GM21381 (cell line): Measurements from ENCODE around the gene GTSE1.
A peak's percentile ranks its signal among the peaks of the same experiment; 100 is the strongest.
"Not testable (repeated sequence)": the region's sequence is repeated elsewhere in the genome, so short reads cannot be mapped to it uniquely, and the experiment has no call there.

Source experiments
- ATAC-seq: cut with Tn5 transposase; IDR thresholded peaks from one replicate; pipeline ENCODE4 v1.9.1; 2021; ENCODE audit warnings: mild to moderate bottlenecking, moderate library complexity; ENCODE audit not compliant: unreplicated experiment

GTSE1 gene, protein sequence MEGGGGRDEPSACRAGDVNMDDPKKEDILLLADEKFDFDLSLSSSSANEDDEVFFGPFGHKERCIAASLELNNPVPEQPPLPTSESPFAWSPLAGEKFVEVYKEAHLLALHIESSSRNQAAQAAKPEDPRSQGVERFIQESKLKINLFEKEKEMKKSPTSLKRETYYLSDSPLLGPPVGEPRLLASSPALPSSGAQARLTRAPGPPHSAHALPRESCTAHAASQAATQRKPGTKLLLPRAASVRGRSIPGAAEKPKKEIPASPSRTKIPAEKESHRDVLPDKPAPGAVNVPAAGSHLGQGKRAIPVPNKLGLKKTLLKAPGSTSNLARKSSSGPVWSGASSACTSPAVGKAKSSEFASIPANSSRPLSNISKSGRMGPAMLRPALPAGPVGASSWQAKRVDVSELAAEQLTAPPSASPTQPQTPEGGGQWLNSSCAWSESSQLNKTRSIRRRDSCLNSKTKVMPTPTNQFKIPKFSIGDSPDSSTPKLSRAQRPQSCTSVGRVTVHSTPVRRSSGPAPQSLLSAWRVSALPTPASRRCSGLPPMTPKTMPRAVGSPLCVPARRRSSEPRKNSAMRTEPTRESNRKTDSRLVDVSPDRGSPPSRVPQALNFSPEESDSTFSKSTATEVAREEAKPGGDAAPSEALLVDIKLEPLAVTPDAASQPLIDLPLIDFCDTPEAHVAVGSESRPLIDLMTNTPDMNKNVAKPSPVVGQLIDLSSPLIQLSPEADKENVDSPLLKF

DNA sequence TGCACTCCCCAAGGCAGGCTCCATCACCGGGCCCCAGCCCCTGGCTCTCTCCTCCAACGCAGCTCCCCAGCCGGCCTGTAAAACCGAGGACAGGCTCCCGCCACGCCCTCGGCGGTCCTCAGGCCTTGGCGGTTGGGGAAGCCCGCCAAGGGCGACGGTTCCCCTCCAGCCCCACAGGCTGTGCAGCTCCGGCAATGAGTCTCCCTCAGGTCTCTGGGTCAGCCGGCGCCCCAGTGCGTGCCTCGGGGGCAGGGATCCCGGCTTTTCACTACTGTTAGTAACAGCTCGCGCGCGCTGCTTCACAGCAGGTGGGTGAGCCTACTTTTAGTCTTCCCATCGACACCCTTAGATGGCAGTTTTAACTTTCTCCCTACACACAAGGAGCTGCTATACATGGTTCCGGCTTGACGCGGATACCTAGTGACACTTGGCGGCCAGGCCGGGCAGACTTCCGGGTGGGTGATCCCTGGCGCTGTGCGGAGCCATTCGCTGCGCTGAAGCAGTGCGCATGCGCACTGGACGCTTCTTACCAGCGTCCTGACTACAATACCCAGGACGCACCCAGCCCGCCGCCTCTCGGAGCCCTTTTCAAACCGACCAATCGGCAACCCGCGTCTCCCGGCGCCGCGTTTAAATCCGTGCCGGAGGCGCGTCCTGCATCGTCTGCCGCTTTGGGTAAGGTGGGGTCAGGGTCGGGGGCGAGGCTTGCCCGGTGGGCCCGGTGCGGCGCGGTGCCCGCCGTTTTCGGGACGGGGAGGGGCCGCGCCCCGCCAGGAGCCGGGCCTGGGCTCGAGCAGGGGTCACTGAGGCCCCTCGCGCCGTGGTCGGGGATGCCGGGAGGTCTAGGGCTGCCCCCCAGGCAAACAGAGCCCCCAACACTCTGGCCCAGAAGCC, at the start of gene GTSE1:
TSS of gene GTSE1 (plus strand) at position 614 of the 894 bp plus-strand sequence. CDS start 531 bp downstream, outside the sequence.
- peak; percentile 85 for ATAC-seq

DNA sequence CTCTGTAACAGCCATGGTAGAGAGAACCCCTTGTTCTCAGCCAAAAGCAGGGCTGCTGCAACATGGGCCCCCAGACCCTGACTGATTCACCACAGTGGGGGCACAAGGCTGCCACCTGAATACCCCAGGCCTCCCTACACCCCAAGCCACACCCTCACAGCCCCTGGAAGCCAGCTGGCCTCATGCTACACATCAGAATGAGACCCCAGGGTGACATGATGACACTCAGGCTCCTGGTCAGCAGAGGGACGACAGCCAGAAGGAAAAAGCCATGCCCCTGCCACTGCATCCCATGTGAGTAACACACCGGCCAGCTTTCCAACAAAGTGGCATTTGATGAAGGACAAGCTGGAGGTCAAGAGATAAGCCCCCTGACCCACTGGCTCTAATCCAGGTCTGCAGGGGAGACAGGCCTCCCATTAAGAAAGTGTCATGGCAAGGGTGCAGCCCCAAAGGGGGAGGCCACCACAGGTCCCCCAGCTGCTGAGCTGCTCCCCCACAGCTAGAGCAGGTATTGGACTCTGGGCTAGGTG, 49.2 kb upstream of the GTSE1 start:
- no peak for ATAC-seq

- ATAC-seq = peak; percentile 86
These were observed 46.5 kb upstream of the GTSE1 start, which contains the start of gene CDPF1 for GRCh38 chr22:46250035-46250782. CDPF1 (minus strand) TSS chr22:46250293; CDS start chr22:46248284, 2,009 bp downstream.

DNA sequence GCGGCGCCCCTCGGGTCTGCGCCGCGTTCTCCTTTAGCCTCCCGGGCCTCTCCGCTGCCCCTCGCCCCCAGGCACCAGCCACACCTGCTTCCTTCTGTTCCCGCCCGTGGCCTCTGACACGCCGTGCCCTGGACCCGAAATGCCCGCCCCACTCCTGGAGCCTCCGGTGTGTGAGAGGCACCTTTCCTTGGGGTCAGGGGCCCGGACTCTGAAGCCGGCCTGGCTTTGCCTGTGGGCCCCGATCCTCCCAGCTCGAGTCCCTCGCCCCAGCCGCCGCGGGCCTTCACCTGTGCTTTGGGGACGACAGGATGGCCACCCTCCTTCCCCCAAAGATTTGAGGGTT, 45.9 kb upstream of the GTSE1 start:
- ATAC-seq = no peak

DNA sequence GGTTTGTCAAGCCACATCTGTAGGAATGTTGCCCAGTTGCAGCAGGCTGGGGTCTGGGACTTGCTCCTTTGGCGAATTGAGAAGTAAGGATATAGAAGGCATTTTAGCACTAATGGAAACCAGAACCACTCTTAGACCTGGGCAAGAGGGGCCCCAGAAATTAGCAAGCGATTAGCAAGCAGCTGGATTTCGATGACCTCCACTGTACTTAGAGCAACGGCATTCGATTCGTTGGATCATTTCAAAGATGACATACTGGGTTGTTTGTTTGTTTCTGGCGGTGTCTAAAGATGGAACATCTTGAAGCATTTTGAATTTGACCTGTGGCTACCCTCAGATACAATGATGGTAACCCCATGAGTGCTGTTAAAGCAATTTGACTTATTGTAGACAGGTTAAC, 45.4 kb upstream of the GTSE1 start:
- no peak for ATAC-seq

GRCh38 chr22:46251816-46252380, 44.8 kb upstream of the GTSE1 start:
- no peak for ATAC-seq

- ATAC-seq = no peak
These were observed 40.2 kb upstream of the GTSE1 start for GRCh38 chr22:46256358-46256958.

DNA sequence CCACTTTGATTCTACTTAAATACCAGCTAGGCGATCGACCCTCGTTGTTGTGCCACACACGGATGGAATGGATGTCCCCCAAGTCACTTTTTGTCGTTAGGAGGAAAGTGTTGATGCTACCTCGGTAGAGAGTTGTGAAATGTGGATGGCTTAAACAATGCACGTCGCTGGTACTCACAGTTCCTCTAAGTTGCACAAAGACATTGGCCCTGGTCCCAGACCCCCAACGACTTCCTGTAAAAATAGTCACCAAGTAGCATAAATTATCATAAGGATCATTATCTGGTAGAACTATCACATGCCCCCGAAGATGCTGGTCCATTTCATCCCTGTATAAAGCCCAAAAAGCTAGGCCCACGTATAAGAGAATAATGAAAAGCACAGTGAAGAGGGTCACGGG, 37.3 kb upstream of the GTSE1 start:
- ATAC-seq = no peak

DNA sequence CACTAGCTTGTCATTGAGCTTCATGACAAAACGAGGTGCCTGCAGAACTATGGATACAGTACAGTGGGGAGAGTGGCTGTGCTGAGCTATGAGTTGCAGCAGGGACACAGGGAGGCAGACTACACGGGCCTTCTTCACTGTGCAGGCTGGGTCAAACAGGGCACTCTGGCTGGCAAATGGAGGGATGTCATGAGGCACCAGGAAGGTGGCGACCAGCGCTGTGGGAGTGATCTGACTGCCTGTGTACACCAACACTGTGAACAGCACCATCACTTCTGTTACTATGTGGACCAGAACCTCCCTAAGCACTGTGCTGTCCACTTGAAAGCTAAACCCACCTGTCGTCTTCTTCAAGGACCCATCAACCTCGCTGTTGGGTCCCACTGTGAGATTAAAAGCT, 36.6 kb upstream of the GTSE1 start:
- ATAC-seq = no peak

- ATAC-seq = no peak
These were observed 34.0 kb upstream of the GTSE1 start for GRCh38 chr22:46262449-46263215.

DNA sequence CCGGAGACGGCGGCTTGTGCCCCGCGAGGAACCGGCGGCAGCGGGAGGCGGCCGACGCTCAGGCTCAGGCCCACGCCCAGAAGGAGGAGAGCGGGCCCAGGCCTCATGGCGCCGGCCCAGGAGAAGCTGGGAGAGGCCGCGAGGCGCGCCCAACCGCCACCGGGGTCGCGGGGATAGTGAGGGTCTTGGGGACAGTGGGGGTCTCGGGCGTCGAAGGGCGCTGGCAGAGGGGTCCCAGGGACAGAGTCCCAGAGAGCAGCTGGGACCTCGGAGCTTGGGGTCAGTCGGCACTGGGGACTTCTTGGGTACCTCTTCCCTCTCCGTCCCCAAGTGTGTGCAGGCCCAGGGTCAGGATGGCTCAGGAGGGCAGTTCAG, 33.5 kb upstream of the GTSE1 start, which contains the start of gene PKDREJ:
TSS of gene PKDREJ (minus strand) at position 128 of the 375 bp plus-strand sequence. CDS start at position 107, 21 bp downstream.
- no peak for ATAC-seq

DNA sequence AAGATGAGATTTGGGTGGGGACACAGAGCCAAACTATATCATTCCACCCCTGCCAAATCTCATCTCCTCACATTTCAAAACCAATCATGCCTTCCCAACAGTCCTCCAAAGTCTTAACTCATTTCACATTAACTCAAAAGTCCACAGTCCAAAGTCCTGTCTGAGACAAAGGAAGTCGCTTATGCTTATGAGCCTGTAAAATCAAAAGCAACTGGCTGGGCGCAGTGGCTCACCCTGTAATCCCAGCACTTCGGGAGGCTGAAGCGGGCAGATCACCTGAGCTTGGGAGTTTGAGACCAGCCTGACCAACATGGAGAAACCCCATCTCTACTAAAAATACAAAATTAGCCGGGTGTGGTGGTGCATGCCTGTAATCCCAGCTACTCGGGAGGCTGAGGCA, 32.1 kb upstream of the GTSE1 start:
- not testable (repeated sequence) for ATAC-seq

GRCh38 chr22:46265627-46266026, 31.0 kb upstream of the GTSE1 start:
- ATAC-seq = not testable (repeated sequence)

- peak; percentile 84 for ATAC-seq
These were observed 29.0 kb upstream of the GTSE1 start, which contains the start of gene TTC38 for GRCh38 chr22:46267431-46268279. TTC38 (plus strand) TSS chr22:46268008; CDS start chr22:46268040, 32 bp downstream.

DNA sequence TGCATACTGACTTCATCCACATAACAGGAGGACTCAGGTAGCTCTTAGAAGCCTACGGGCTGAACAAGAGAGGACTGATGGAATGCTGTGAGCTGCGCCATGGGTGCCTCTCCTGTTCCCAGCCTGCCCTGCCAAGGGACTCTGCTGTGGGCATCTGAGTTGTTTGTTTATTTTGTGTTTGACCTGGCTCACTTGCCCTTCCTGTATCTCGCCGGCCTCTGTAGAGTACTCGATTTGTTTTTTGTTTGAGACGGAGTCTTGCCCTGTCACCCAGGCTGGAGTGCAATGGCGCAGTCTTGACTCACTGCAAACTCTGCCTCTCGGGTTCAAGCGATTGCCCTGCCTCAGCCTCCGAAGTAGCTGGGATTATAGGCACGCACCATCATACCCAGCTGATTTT, 27.1 kb upstream of the GTSE1 start:
- no peak for ATAC-seq

DNA sequence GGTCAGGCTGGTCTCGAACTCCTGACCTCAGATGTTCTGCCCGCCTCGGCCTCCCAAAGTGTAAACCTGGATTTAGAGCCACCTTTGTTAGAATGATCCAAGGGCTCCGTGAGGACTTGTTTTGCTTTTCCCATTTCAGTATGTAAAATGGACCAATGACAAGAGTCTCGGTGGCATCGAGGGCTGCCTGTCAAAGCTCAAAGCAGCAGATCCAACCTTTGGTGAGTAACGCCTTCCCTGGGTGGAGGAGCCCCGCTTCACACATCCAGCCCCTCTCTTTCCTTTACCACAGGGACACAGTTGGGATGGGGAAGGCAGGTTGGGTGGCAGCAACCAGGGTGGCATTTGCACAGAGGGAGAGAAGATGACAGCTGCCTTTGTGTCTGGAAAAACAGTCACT, 24.5 kb upstream of the GTSE1 start:
- no peak for ATAC-seq

DNA sequence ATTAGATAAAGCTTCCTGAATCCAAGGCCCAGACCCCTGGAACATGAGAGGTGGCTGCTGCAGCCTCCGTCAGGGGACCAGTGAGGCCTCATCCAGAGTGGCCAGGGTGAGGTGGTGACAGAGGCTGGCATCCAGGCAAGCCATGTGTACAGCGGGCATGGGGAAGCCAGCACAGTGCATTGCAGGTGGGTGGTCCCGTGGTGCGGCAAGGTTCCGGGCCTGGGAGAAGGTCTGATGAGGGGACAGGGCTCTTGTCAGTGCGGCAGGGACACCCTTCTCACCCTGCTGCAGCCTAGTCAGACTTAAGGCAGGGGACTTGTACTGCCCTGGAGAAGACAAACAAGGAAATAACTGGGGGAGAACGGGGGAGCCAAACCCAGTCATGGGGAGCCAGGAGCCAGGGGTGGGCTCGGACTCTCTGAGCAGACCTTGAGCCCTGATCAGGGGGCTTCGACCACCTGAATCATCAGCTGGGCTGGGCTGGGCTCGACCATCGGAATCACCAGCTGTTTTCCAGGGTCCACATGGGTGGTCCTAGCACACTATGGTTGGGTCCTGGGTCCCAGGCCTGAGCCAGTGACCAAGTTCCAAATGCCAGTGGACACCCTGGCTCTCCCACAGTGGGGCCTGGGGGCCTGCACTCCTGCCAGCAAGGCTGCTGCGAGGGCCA, 23.8 kb upstream of the GTSE1 start:
- no peak for ATAC-seq
